GM23338 (cell line): ENCODE data around the gene FHL2. TPM values are rescaled to one million over a fixed set of nuclear protein-coding genes. Genes with fewer than 3 reads are reported as not detected.
A peak's percentile ranks its signal among the peaks of the same experiment; 100 is the strongest.

ENCODE experiments used
- ATAC-seq: fragments of 200-7000 bp; cut with Tn5 transposase; 3 replicates; pipeline ENCODE4 v1.9.1; 2020
- DNase-seq: peaks from one replicate; pipeline ENCODE4 v3.0.0-alpha.2; 2015; ENCODE audit warnings: low spot score
- H2AFZ ChIP-seq: fragments of 200-600 bp; sonication (generic); 2 replicates; pipeline ENCODE4 v1.8.0; 2016; ENCODE audit warnings: antibody characterized with exemption, mild to moderate bottlenecking, moderate library complexity
- H3F3A ChIP-seq: fragments of 200-600 bp; sonication (generic); replicated peaks from 2 replicates; pipeline ENCODE4 v1.8.0; 2017; ENCODE audit warnings: antibody characterized with exemption, mixed run types, low read depth
- H3K27ac ChIP-seq: fragments of 200-600 bp; sonication (generic); 2 replicates; pipeline ENCODE4 v1.6.1; 2016; ENCODE audit warnings: low read depth
- H3K27me3 ChIP-seq: fragments of 200-600 bp; sonication (generic); 2 replicates; pipeline ENCODE4 v1.8.0; 2016; ENCODE audit warnings: mild to moderate bottlenecking, mixed run types, moderate library complexity; ENCODE audit not compliant: insufficient read depth
- H3K36me3 ChIP-seq: fragments of 200-600 bp; sonication (generic); 2 replicates; pipeline ENCODE4 v1.8.0; 2016; ENCODE audit warnings: mild to moderate bottlenecking; ENCODE audit not compliant: insufficient read depth
- H3K4me1 ChIP-seq: fragments of 200-600 bp; sonication (generic); 2 replicates; pipeline ENCODE4 v1.8.0; 2016; ENCODE audit warnings: mild to moderate bottlenecking, moderate library complexity; ENCODE audit not compliant: insufficient read depth
- H3K4me2 ChIP-seq: fragments of 200-600 bp; sonication (generic); 2 replicates; pipeline ENCODE4 v1.7.1; 2017; ENCODE audit warnings: mixed run types
- H3K4me3 ChIP-seq: fragments of 200-600 bp; sonication (generic); 2 replicates; pipeline ENCODE4 v1.6.1; 2016; ENCODE audit warnings: mixed run types
- H3K79me2 ChIP-seq: fragments of 200-600 bp; sonication (generic); replicated peaks from 2 replicates; pipeline ENCODE4 v1.8.0; 2017; ENCODE audit warnings: mild to moderate bottlenecking; ENCODE audit not compliant: insufficient read depth
- H3K9me2 ChIP-seq: fragments of 200-600 bp; sonication (generic); 2 replicates; pipeline ENCODE4 v1.8.0; 2017; ENCODE audit not compliant: insufficient read depth
- H4K20me1 ChIP-seq: fragments of 200-600 bp; sonication (generic); replicated peaks from 2 replicates; pipeline ENCODE4 v1.8.0; 2017; ENCODE audit warnings: mild to moderate bottlenecking; ENCODE audit not compliant: insufficient read depth
- H3K27ac Mint-ChIP-seq: 2 replicates; pipeline ENCODE4 v1.8.0; 2020; ENCODE audit warnings: inconsistent platforms, mild to moderate bottlenecking, moderate library complexity, mixed read lengths
- H3K27me3 Mint-ChIP-seq: 3 replicates; pipeline ENCODE4 v1.8.0; 2022; ENCODE audit warnings: low read depth, mild to moderate bottlenecking, moderate library complexity, mixed read lengths, inconsistent platforms; ENCODE audit not compliant: insufficient read depth, poor library complexity
- H3K36me3 Mint-ChIP-seq: 3 replicates; pipeline ENCODE4 v1.8.0; 2021; ENCODE audit warnings: low read depth, mild to moderate bottlenecking, inconsistent platforms, moderate library complexity, mixed read lengths
- H3K4me1 Mint-ChIP-seq: 3 replicates; pipeline ENCODE4 v1.8.0; 2020; ENCODE audit warnings: mild to moderate bottlenecking, inconsistent platforms, mixed read lengths
- H3K4me3 Mint-ChIP-seq: 3 replicates; pipeline ENCODE4 v1.8.0; 2021; ENCODE audit warnings: moderate library complexity, mild to moderate bottlenecking, inconsistent platforms, mixed read lengths
- H3K9me3 Mint-ChIP-seq: 3 replicates; pipeline ENCODE4 v1.8.0; 2020; ENCODE audit warnings: moderate library complexity, mild to moderate bottlenecking, inconsistent platforms, mixed read lengths
- CREB1 ChIP-seq: fragments of 250-450 bp; sonication (Bioruptor Pico); IDR thresholded peaks from 2 replicates; pipeline ENCODE4 v1.5.0; 2020; ENCODE audit warnings: low read depth, mild to moderate bottlenecking, moderate library complexity
- CTCF ChIP-seq, 2 experiments: fragments of 200-600 bp in 1 of 2; sonication (generic) in 1 of 2; conservative IDR thresholded peaks; 2 replicates each; pipeline versions ENCODE4 v1.5.1 to v1.6.1; 2016 to 2017; ENCODE audit warnings: antibody characterized with exemption in 2 of 2, low read depth in 2 of 2, mild to moderate bottlenecking in 2 of 2, moderate library complexity in 1 of 2
- ETS1 ChIP-seq: IDR thresholded peaks from 2 replicates; pipeline ENCODE4 v1.6.1; 2016; ENCODE audit warnings: antibody characterized with exemption
- EZH2 ChIP-seq: fragments of 200-600 bp; sonication (generic); IDR thresholded peaks from one replicate; pipeline ENCODE4 v1.8.0; 2017; ENCODE audit warnings: antibody characterized with exemption, mild to moderate bottlenecking, low read depth; ENCODE audit not compliant: unreplicated experiment
- EZH2phosphoT487 ChIP-seq: fragments of 200-600 bp; sonication (generic); IDR thresholded peaks from one replicate; pipeline ENCODE4 v1.8.1; 2018; ENCODE audit warnings: antibody characterized with exemption; ENCODE audit not compliant: unreplicated experiment
- JUNB ChIP-seq: IDR thresholded peaks from one replicate; pipeline ENCODE4 v1.6.1; 2016; ENCODE audit warnings: antibody characterized with exemption; ENCODE audit not compliant: unreplicated experiment
- NANOG ChIP-seq: IDR thresholded peaks from 2 replicates; pipeline ENCODE4 v1.6.1; 2016; ENCODE audit warnings: antibody characterized with exemption, borderline replicate concordance
- POLR2AphosphoS5 ChIP-seq: IDR thresholded peaks from 2 replicates; pipeline ENCODE4 v1.6.1; 2016; ENCODE audit warnings: antibody characterized with exemption, low read depth
- REST ChIP-seq: IDR thresholded peaks from one replicate; pipeline ENCODE4 v1.6.1; 2018; ENCODE audit warnings: antibody characterized with exemption; ENCODE audit not compliant: unreplicated experiment
- STAT1 ChIP-seq: IDR thresholded peaks from one replicate; pipeline ENCODE4 v1.6.1; 2016; ENCODE audit warnings: antibody characterized with exemption; ENCODE audit not compliant: unreplicated experiment
- ZNF114 ChIP-seq: fragments of 250-450 bp; sonication (Bioruptor Pico); IDR thresholded peaks from 2 replicates; pipeline ENCODE4 v1.5.0; 2020; ENCODE audit warnings: mild to moderate bottlenecking, moderate library complexity
- ZNF331 ChIP-seq: fragments of 250-450 bp; sonication (Bioruptor Pico); IDR thresholded peaks from 2 replicates; pipeline ENCODE4 v1.5.0; 2020; ENCODE audit warnings: low read depth, mild to moderate bottlenecking, moderate library complexity
- polyA plus RNA-seq: library from polyadenylated mRNA; unstranded; fragments of >200 nt; fragmentation: Nextera tagmentation; extraction: Ambion mirVana; gene quantifications from 2 replicates; pipeline ENCODE4 v1.2.1, GENCODE V29; 2016
- total RNA-seq: library from RNA; depleted of rRNA; stranded (reverse); fragments of >200 nt; shearing (Covaris generic); gene quantifications from 2 replicates; pipeline ENCODE4 v1.2.3, GENCODE V29; 2014
- TF ChIP-seq, protein P1 (sequence below): fragments of 250-450 bp; sonication (Bioruptor Pico); IDR thresholded peaks from 2 replicates; pipeline ENCODE4 v1.5.0; 2020; ENCODE audit warnings: mild to moderate bottlenecking, moderate library complexity

Gene FHL2
- total and polyA plus RNA-seq, 2 experiments from 2014 or later: 29.0 to 30.9 TPM

GRCh38 chr2:105338020-105338385 lies 60.8 kb downstream of the FHL2 start:
- Histone ChIP-seq H4K20me1 (peaks cover 16% of the 10 kb centered on the region; the same call in 1 of the 2 replicates), H3K79me2 (peaks cover 52% of the 10 kb centered on the region), H3K4me1 (peaks cover 18% of the 10 kb centered on the region), H3K9me2 (no peaks in the 10 kb centered on the region), H3F3A (no peaks in the 10 kb centered on the region), H3K27me3 (no peaks in the 10 kb centered on the region), H3K27ac (0 out of 2 replicates have a peak overlapping the region, but pooled peaks have one; percentile 55), H3K4me2 (peak overlapping the region; percentile 96), H2AFZ (peak overlapping the region; percentile 87; the same call in 1 of the 2 replicates), H3K36me3 (peaks cover 34% of the 10 kb centered on the region), H3K4me3 (peak overlapping the region; percentile 71)
- peak; percentile 29 for ATAC-seq
- Mint-ChIP-seq H3K36me3 (peaks cover 26% of the 10 kb centered on the region), H3K9me3 (no peaks in the 10 kb centered on the region), H3K4me3 (peak overlapping the region; percentile 99), H3K27ac (peak overlapping the region; percentile 93), H3K4me1 (peaks cover 6% of the 10 kb centered on the region; the same call in 1 of the 3 replicates), H3K27me3 (peaks cover 6% of the 10 kb centered on the region)
- TF ChIP-seq POLR2AphosphoS5 (no peak), JUNB (no peak), ETS1 (no peak), EZH2 (no peak), STAT1 (no peak), EZH2phosphoT487 (no peak), ZNF331 (CRISPR knock-in tag) (no peak), REST (no peak), CREB1 (CRISPR knock-in tag) (no peak), NANOG (no peak), ZNF114 (CRISPR knock-in tag) (no peak), CTCF (conservative IDR thresholded peaks at IDR 0.05; ENCODE audit: low read depth in 2 of 2) (no peak)
- TF ChIP-seq, protein P1, sequence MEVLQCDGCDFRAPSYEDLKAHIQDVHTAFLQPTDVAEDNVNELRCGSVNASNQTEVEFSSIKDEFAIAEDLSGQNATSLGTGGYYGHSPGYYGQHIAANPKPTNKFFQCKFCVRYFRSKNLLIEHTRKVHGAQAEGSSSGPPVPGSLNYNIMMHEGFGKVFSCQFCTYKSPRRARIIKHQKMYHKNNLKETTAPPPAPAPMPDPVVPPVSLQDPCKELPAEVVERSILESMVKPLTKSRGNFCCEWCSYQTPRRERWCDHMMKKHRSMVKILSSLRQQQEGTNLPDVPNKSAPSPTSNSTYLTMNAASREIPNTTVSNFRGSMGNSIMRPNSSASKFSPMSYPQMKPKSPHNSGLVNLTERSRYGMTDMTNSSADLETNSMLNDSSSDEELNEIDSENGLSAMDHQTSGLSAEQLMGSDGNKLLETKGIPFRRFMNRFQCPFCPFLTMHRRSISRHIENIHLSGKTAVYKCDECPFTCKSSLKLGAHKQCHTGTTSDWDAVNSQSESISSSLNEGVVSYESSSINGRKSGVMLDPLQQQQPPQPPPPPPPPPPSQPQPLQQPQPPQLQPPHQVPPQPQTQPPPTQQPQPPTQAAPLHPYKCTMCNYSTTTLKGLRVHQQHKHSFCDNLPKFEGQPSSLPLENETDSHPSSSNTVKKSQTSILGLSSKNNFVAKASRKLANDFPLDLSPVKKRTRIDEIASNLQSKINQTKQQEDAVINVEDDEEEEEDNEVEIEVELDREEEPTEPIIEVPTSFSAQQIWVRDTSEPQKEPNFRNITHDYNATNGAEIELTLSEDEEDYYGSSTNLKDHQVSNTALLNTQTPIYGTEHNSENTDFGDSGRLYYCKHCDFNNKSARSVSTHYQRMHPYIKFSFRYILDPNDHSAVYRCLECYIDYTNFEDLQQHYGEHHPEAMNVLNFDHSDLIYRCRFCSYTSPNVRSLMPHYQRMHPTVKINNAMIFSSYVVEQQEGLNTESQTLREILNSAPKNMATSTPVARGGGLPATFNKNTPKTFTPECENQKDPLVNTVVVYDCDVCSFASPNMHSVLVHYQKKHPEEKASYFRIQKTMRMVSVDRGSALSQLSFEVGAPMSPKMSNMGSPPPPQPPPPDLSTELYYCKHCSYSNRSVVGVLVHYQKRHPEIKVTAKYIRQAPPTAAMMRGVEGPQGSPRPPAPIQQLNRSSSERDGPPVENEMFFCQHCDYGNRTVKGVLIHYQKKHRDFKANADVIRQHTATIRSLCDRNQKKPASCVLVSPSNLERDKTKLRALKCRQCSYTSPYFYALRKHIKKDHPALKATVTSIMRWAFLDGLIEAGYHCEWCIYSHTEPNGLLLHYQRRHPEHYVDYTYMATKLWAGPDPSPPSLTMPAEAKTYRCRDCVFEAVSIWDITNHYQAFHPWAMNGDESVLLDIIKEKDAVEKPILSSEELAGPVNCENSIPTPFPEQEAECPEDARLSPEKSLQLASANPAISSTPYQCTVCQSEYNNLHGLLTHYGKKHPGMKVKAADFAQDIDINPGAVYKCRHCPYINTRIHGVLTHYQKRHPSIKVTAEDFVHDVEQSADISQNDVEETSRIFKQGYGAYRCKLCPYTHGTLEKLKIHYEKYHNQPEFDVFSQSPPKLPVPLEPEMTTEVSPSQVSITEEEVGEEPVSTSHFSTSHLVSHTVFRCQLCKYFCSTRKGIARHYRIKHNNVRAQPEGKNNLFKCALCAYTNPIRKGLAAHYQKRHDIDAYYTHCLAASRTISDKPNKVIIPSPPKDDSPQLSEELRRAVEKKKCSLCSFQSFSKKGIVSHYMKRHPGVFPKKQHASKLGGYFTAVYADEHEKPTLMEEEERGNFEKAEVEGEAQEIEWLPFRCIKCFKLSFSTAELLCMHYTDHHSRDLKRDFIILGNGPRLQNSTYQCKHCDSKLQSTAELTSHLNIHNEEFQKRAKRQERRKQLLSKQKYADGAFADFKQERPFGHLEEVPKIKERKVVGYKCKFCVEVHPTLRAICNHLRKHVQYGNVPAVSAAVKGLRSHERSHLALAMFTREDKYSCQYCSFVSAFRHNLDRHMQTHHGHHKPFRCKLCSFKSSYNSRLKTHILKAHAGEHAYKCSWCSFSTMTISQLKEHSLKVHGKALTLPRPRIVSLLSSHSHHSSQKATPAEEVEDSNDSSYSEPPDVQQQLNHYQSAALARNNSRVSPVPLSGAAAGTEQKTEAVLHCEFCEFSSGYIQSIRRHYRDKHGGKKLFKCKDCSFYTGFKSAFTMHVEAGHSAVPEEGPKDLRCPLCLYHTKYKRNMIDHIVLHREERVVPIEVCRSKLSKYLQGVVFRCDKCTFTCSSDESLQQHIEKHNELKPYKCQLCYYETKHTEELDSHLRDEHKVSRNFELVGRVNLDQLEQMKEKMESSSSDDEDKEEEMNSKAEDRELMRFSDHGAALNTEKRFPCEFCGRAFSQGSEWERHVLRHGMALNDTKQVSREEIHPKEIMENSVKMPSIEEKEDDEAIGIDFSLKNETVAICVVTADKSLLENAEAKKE (CRISPR knock-in tag): no peak
- peak; percentile 19 for DNase-seq
